NCI-H1436 treated with DMSO at 0.1 percent for 48 hours (cell line): ENCODE measurements around the gene DKK3.
"Not testable (repeated sequence)": the region's sequence is repeated elsewhere in the genome, so short reads cannot be mapped to it uniquely, and the experiment has no call there.

Experiments
- DNase-seq: peaks from one replicate; lab custom pipeline; 2025; lab: John Stamatoyannopoulos, UW

Gene DKK3

DNA sequence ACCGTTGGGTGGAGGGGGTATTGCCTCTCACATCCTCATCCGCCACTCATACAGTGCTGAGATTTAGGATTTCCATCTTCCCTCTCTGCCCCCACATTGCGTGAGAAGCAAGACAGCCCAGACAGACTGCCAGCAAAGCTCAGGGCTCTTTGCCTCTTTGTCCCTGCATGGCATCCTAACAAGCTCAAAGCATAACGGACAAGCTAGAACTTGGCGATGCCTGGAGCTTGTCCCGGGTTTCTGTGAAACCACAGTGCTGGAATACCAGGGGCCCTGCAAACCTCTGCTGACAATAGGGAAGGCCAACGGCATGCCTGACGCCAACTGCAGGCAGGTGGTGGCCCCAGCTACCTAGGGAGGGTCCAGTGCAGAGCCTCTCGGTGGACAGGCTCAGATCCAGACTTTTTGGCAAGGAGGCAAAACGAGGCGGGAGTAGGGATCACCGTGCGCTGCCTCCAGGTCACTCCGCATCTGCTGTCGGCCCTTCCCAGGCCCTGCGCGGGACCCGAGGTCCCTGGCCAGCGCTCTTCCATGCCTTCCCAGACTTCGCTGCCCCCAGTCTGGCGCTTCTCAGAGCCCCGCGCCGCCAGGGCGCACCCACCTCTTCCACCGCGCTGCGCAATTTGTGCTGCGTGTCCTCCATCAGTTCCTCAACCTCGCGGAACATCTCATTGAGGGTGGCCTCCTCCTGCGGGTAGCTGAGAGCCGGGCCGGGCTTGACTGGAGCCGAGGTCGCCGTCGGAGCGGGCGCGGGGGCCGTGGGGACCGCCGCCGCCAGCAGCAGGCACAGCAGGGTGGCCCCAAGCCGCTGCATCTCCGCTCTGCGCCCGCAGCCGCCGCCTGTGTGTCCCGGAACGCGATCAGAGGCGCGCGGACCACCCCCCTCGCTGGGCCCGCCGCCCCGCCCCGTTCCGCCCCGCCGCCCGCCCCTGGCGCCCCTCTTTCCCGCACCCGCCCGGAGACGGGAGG is at the start of gene DKK3:
TSS of gene DKK3 (minus strand) at position 858 of the 969 bp plus-strand sequence. CDS start at position 814, 44 bp downstream.
- DNase-seq: no peak

DNA sequence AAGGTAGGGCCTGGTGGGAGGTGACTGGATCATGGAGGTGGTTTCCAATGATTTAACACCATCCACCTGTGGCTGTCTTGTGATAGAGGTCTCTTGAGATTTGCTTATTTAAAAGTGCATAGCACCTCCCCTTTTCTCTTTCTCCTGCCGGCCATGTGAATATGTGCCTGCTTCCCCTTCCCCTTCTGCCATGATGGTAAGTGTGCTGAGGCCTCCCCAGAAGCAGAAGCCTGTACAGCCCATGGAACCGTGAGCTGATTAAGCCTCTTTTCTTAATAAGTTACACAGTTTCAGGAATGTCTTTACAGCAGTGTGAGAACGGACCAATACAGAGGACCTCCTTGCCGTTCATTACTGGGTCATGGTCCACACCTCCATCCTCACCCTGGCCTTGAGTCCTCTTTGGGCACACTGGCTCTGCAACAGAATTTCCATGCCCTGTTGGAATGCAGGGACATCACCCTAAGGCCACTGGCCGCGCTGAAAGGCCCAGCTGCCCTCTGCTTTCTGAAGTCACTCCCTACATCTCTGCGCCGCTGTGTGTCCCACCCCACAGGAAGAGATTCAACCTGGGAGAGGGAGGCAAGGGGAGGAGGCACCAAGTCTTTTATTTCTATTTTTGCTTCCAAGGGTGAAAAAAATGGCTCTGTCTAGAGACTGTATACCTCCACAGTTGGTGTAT is 49.0 kb upstream of the DKK3 start:
- DNase-seq: no peak

DNA sequence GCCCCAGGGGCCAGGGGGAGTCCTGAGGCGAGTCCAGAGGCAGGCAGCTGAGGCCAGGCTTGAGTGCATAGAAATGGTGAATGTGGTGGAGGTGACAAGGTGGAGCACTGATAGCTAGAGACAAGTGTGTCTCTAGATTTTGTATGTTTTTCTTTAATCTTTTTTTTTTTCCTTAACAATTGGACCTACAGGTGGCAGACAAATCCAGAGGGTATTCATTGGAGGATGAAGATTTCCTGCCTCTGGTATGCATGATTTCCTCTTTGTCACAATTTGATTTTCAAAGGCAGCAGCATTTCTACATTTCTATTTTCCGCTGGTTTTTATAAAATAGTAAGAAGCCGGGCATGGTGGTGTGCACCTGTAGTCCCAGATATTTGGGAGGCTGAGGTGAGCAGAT is 47.7 kb upstream of the DKK3 start:
- no peak for DNase-seq

DNA sequence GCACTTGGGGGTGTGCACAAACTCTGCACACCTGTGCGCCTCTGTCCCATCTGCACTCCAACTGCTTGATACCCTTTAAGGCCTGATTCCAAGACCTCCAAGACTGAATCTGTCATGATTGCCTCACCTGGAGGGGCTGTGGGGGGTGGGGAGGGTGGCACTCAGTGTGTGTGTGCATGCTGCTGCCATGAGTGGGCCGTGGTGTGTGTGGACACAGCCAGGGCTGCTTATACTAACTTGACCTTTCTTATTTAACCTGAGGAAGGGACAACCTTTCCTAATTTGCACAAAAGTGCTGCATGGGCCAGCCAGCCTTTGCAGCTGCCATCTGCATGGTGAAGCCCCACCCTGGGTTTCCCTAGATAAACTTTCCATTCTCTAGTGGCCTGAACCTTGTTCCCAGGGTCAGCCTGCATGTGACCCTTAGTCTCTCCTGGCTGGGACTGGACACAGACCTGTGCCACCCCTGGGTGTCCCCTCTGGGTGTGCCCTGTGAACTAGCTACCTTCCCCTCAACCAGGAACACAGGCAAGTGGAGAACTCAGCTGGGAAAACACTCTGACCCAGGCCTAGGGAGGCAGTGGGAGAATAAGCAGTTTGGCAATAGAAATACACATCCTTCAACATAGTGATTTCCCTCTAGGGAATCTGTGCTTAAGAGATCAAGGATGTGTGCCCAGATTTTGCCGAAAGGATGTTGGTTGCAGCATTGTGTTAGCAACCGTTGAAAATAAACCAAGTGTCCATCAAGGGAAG is 45.4 kb upstream of the DKK3 start:
- DNase-seq: no peak

DNA sequence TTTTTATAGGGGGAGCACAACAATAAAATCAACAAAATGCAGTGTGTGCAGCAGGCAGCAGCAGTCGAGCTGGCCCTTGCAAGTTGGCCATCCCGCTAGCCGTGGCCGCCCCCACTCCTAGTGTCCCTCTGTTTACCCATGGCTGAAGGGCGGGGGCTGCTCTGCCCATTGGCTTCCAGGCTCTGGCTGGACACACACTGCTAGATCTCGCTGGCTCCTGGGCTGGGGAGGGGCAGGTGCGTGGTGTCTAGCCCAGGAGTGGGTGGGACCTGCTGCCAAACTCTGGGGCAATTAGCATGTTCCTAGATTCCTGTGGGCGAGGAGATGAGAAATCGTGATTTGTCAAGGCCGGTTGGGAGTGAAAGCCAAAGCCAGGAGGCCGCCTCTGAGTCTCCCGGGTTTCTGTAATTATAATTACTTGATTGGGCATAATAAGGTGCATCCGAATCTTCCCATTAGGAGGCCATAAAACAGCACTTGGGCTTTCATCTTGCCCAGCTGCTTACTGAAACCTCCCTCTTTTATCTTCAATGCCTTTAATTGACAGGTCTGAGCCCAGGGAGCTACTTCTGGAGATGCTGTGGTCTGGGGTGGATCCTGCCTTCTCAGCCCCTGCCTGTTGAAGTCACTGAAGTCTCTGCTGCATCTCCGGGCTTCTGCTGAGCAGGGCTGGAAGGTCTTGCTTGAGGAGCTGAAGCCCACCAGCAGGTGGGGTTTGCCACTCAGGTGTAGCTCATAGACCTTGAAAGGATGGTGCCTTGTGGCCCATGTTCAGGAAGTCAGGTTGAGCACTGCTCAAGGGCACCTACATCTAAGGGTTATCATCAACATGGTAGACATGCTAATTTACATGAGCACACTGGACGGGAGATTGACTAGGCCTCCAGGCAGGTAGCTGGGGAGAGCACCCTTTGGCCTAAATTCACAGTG is 44.5 kb upstream of the DKK3 start:
- DNase-seq: peak; percentile 34

DNA sequence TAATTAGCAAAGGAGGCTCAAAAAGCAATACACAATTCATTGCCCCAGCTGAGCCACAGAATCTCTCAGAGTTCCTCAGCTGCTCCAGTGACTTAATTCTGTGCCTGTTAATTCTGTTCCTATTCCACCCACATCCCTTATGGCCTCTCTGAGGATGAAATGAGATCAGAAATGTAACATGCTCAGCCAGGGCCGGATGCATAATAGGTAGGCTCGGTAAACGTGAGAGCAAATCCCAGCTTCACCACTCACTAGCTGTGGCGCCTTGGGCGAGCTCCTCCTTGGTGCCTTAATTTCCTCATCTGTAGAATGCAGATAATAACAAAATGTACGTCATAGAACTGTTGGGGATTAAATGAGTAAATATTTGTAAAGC is 42.8 kb upstream of the DKK3 start:
- DNase-seq: peak; percentile 21

DNA sequence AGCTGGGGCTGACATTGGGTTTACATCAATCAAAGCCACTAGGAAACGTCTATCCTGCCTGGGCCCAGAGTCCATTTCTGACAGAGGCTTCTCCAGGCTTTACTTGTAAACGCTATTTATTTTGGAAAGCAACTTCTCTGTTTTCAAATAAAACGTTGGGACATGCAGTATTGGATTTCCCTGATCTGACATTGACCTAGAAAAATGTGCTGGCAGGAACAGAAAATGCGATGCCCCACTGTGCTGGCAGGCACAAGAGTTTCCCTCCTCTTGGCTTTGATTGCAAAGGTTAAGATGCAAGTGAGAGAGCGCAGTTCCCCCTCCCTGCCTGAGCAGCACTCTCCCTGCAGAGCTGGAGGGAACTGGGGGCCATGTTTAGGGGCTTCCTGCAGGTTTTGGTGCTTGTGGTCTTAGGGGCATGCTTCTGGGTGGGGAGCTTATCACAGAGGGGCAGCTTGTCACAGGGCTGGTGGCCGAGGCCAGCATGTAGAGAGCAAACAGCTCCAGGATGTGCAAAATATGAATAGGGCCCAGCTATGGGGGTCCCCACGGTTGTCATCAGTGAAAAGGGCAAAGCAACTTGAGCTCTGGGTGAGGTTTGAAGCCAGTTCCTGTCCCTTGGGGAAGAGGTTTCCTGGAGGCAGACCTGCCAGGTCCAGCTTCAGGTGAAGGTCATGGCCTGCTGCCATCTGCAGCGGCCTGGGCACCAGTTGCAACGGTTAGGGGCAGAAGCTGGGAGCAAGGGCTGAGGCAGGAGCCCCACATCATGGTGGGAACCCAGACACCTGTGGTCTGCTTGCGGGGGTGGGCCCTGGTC is 42.3 kb upstream of the DKK3 start:
- no peak for DNase-seq

DNA sequence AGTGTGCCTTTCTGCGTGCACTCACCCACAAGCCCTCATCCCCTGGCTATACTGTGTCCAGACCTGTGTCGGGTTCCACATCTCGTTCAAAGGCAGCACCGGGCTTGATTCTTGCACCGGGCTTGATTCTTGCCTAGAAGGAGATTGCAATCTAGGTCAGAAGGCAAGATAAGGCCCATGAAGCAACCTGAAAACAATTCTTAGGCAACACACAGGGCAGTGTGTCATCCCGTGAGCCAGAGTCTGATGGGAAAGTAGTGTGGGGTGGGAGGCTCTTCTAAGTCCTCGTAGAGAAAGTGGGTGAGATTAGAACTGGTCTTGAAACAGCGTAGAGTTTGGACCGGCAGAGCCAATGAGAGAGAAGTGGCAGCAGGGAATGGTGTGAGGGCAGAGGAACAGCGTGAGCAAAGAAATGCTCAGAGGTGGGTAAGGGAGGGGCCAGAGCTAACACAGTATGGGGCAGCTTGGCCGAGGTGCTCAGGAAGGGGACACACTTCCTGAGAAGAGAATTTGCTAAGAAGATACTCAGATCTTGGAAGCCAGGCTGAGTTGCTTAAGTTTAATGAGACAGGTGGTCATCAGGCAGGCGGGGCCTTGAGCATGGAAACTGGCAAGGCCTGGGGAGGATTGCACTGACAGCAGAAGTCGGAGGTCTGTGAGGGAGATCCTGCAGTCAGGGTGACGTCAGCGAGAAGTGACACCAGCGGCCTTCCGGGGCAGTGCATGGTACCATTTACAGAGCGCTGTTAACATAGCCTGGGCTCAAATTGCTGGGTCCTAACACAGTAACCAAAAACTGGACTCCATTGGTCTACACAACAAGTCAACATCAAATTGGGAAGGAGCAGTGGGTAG is 40.7 kb upstream of the DKK3 start:
- DNase-seq: no peak

DNA sequence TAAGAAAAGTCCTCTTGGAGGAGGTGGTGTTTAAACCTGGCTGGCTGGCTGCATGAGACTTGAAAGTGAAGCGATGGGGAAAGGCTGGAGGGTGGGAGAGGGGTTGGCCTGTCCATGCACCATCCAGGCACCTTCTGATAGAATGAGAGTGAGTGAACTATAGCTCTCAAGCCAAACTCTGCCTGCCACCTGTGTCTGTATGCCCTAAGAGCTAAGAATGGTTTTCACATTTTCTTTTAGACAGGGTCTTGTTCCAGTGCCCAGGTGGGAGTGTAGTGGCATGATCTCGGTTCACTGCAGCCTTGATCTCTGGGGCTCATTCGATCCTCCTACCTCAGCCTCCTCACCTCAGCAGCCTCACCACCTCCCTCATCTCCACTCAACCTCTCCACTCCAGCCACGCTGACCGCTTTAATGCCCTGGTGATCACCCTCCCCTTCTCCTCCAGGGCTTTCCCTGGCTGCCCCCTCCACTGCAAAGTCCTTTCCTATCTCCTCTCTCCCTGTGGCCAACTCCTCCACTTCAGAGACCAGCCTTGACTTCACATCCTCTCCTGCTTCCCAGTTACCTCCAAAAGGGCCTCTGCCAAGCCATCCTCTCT is 38.3 kb upstream of the DKK3 start:
- DNase-seq: no peak

DNA sequence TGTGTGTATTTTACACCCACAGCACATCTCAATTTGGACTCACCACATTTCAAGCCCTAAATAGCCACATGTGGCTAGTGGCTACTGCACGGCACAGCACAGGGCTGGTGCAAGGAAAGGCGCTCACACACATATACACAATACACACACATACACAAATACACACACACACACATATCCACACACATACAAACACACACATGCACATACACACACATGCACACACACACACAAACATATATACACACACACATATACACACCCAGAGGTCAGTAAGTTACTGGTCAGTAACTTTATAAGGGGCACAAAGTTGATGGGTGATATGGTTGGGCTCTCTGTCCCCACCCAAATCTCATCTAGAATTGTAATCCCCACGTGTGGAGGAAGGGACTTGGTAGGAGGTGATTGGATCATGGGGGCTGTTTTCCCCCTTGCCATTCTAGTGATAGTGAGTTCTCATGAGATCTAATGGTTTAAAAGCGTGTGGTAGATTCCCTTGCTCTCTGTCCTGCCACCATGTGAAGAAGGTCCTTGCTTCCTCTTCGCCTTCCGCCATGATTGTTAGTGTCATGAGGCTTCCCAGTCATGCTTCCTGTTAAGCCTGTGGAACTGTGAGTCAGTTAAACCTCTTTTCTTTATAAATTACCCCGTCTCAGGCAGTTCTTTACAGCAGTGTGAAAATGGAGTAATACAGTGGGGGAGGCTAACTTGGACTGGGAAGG is 37.6 kb upstream of the DKK3 start:
- no peak for DNase-seq

DNA sequence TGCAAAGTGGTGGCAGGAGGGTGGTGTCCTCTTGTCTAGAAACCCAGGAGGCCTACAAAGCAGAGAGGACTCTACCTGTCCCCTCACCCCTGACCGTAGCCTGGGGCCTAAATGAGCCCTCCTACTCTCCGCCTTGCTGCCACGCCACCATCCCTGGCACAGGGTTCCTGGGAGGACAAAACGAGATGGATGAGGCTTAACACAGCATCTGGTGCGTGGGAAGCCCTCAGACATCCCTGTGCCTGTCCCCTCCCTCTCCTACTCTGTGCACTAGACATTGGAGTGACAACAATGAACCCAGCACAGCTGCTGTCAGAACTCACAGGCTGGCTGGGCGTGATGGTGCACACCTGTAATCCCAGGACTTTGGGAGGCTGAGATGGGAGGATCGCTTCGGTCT is 36.4 kb upstream of the DKK3 start:
- no peak for DNase-seq

DNA sequence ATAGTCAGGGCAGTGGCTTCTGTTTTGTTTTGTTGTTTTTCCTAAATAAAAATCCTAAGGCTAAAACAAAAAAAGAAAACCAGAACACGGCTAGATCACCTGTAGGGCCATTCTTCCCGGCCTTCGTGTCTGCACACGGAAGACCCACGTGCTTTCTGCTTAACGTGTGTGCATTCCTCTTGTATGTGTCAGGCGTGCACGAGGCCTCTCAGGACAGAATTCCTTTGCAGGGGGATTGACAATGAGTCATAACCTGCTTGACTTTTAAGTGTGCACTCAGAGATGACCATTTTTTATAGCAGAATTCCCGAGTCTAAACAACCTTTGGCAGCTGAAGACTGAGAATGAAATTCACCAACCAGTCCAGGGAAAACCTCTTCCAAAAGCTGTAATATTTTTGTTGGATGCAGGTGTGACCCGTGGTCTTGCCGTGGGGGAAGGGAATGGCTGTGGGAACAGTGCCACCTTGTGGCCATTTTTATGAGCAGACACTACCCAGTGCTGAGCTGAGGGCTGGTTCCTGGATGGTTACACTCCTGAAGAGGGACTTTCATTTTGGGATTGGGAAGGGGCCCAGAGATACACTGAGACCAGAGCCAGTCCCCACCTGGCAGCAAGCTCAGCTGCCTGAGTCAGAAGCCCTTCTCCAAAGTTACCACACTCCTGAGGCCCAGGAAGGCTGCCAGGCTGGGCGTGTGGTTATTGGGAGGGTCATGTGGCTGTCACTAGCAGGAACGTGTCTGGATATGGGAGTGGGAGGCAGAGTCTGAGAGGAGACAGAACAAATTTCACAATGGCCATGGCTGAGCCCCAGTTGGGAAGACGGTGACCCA is 35.7 kb upstream of the DKK3 start:
- DNase-seq: no peak

DNA sequence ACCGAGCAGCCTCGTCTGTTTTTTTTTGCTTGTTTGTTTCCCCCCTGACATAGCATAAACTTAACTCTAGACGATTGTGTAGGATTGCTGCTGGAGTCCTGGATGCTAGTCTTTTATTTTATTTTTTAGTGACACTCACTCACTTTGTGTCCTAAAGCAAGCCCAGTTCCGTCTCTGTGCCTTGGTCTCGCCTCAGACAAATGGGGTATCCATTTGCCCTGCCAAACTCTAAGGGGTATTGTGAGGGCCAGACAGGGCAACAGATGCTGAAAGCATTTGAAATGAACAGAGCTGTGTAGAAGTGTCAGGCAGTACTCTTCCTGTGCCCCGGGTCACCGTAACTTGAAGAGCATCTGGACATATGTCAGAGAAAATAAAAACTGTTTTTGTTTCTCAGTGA is 34.8 kb upstream of the DKK3 start:
- no peak for DNase-seq

DNA sequence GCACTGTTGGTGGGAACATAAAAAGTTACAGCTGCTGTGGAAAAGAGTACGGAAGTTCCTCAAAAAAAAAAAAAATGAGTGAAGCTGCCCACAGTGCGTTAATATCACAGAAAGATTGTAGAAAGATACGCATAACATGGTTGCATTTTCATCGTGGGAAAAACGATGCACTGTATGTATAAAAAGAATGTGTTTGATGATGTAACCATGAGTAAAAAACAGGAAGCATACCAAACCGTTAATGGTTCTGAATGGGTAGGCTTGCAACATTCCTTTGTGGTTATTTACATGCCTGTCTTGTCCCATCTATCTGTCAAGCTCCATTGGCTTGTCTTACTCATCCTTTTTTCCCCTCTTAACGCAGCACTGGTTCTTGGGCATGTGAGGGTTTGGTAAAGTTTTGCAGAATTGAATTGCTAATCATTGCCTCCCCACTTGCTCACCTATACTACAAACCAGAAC is 33.8 kb upstream of the DKK3 start:
- DNase-seq: no peak

DNA sequence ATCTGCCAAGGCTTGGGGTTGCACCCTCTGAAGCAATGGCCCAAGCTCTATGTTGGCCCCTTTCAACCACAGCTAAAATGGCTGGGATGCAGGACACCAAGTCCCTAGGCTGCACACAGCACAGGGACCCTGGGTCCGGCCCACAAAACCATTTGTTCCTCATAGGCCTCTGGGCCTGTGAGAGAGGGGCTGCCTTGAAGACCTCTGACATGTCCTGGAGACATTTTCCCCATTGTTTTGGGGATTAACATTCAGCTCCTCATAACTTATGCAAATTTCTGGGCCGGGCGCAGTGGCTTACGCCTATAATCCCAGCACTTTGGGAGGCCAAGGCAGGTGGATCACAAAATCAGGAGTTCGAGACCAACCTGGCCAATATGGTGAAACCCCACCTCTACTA is 32.3 kb upstream of the DKK3 start:
- not testable (repeated sequence) for DNase-seq

DNA sequence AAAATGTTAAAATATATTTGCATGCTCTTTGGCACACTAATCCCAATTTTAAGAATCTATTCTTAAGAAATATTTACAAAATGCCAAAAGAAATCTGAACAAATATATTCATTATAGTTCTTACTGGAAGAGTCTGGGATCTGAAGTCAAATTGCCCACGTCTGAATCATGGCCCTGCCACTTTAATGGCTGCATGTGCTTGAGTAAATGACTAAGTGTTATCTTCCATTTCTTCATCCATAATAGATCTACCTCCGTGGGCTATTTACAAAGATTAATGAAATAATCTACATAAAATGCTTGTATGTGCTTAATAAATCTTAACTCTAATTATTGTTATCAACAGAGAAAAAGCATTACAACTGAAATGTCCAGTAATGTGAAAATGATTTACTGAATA is 24.5 kb upstream of the DKK3 start:
- DNase-seq: no peak

DNA sequence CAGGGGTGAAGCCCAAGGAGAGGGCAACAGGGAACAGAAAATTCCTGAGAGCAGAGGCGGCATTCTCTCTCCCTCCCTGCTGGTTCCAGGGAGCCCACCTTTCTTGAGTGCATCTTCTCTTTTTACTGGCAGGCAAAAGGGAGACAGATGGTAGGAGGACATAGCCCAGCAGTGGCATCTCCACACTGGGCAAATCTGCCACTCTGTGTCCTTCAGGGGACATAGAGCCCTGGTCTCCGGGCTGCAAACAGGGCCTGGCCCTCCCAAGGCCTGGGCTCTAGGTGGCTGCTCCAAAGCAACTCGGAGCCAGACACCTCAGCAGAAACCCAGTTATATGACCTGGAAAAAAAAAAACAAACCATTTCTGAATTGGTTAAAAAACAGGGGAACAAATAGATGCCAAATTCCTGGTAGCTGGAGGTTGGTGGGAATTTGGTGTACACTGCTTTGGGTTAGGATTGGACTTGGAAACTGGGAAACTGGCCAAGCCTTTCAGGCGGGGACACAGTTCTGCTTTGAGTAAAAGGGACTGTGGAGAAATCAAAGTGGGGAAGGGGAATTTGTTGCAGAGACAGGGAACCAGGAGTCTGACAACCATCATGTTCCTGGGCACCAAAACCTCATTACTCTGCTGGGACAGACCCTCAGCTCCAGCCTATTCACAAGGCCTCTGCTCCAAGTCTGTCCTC is 23.6 kb upstream of the DKK3 start:
- no peak for DNase-seq
